HL-60 (cell line): Measurements from ENCODE around the gene ANKS1B.

ENCODE experiments used
- CTCF ChIP-seq: IDR thresholded peaks from one replicate; pipeline ENCODE4 v1.5.1; 2011; ENCODE audit warnings: low read length, control low read depth, inconsistent platforms; ENCODE audit not compliant: insufficient read depth
- POLR2AphosphoS5 ChIP-seq: IDR thresholded peaks from 2 replicates; pipeline ENCODE4 v1.6.1; 2012; ENCODE audit warnings: low read depth
- REST ChIP-seq: IDR thresholded peaks from 2 replicates; pipeline ENCODE4 v1.6.1; 2012; ENCODE audit warnings: low read depth; ENCODE audit not compliant: insufficient replicate concordance

- TF ChIP-seq REST (no peak), CTCF (no peak), POLR2AphosphoS5 (no peak)
Observed at GRCh38 chr12:98997899-98998298, 986.8 kb downstream of the ANKS1B start.
